NCI-H2196 (cell line): Measurements from ENCODE around the gene WSB1.
"Not testable (repeated sequence)": the region's sequence is repeated elsewhere in the genome, so short reads cannot be mapped to it uniquely, and the experiment has no call there.

ENCODE experiments used
- DNase-seq: peaks from one replicate; lab custom pipeline; 2025; ENCODE audit not compliant: unreplicated experiment; lab: John Stamatoyannopoulos, UW

Gene WSB1

GRCh38 chr17:27279132-27279531 lies 14.8 kb upstream of the WSB1 start:
- DNase-seq: not testable (repeated sequence)

- no peak for DNase-seq
Measured at GRCh38 chr17:27280527-27280926, 13.4 kb upstream of the WSB1 start.

GRCh38 chr17:27281438-27281837 lies 12.5 kb upstream of the WSB1 start:
- no peak for DNase-seq

- DNase-seq: no peak
Measured at GRCh38 chr17:27282054-27282551, 11.8 kb upstream of the WSB1 start.

- DNase-seq: no peak
Measured at GRCh38 chr17:27283060-27283459, 10.9 kb upstream of the WSB1 start.

- DNase-seq: no peak
Measured at GRCh38 chr17:27283751-27284150, 10.2 kb upstream of the WSB1 start.

GRCh38 chr17:27284811-27285415 lies 9.0 kb upstream of the WSB1 start:
- DNase-seq: peak; percentile 6

GRCh38 chr17:27285516-27285915 lies 8.4 kb upstream of the WSB1 start:
- no peak for DNase-seq

- DNase-seq: no peak
Measured at GRCh38 chr17:27288183-27288582, 5.7 kb upstream of the WSB1 start.

GRCh38 chr17:27289856-27290255 lies 4.1 kb upstream of the WSB1 start:
- DNase-seq: no peak

- peak; percentile 22 for DNase-seq
Measured at GRCh38 chr17:27290916-27291598, 2.9 kb upstream of the WSB1 start.

GRCh38 chr17:27293359-27293897 lies 486 bp upstream of the WSB1 start:
- DNase-seq: no peak

- DNase-seq: no peak
Measured at GRCh38 chr17:27294689-27295630, 1.0 kb downstream of the WSB1 start.

GRCh38 chr17:27295945-27296344 lies 2.0 kb downstream of the WSB1 start:
- DNase-seq: no peak

- DNase-seq: no peak
Measured at GRCh38 chr17:27296428-27296979, 2.6 kb downstream of the WSB1 start.

- DNase-seq: no peak
Measured at GRCh38 chr17:27299384-27300049, 5.6 kb downstream of the WSB1 start.

- DNase-seq: no peak
Measured at GRCh38 chr17:27303734-27304133, 9.8 kb downstream of the WSB1 start.

- no peak for DNase-seq
Measured at GRCh38 chr17:27306276-27306835, 12.4 kb downstream of the WSB1 start.

- DNase-seq: no peak
Measured at GRCh38 chr17:27310565-27311110, 16.7 kb downstream of the WSB1 start.

- DNase-seq: no peak
Measured at GRCh38 chr17:27313301-27313700, 19.4 kb downstream of the WSB1 start.
